DND-41 (cell line): ENCODE measurements around the gene YJEFN3.

Experiments
- ATAC-seq: fragments of 200-7000 bp; cut with Tn5 transposase; 3 replicates; pipeline ENCODE4 v1.9.1; 2021; ENCODE audit warnings: low read depth; ENCODE audit not compliant: insufficient read depth
- DNase-seq: peaks from one replicate; pipeline ENCODE4 v3.0.0-alpha.2; 2020
- H2AFZ ChIP-seq: 2 replicates; pipeline ENCODE4 v1.6.0; 2012; ENCODE audit warnings: low read depth, low read length
- H3K27ac ChIP-seq: 2 replicates; pipeline ENCODE4 v1.5.1; 2012; ENCODE audit warnings: low read length, inconsistent platforms
- H3K27me3 ChIP-seq: fragments of 200-600 bp; sonication (generic); 2 replicates; pipeline ENCODE4 v1.6.0; 2012; ENCODE audit warnings: low read length, mild to moderate bottlenecking, inconsistent platforms; ENCODE audit not compliant: insufficient read depth, poor library complexity
- H3K36me3 ChIP-seq: 2 replicates; pipeline ENCODE4 v1.5.1; 2012; ENCODE audit warnings: low read length, inconsistent platforms; ENCODE audit not compliant: insufficient read depth
- H3K4me1 ChIP-seq: 2 replicates; pipeline ENCODE4 v1.5.1; 2012; ENCODE audit warnings: mild to moderate bottlenecking, low read length; ENCODE audit not compliant: insufficient read depth
- H3K4me2 ChIP-seq: 2 replicates; pipeline ENCODE4 v1.6.0; 2012; ENCODE audit warnings: mild to moderate bottlenecking, moderate library complexity, low read length, inconsistent platforms; ENCODE audit not compliant: insufficient read depth
- H3K4me3 ChIP-seq, 2 experiments: fragments of 200-600 bp in 1 of 2; shearing (Covaris generic) in 1 of 2; 2 replicates each; pipeline ENCODE4 v1.5.1; 2012 to 2016; ENCODE audit warnings: inconsistent platforms in 2 of 2, low read length in 2 of 2, mild to moderate bottlenecking in 2 of 2, low read depth in 1 of 2, moderate library complexity in 1 of 2
- H3K79me2 ChIP-seq: 2 replicates; pipeline ENCODE4 v1.6.0; 2012; ENCODE audit warnings: low read length, inconsistent platforms; ENCODE audit not compliant: insufficient read depth
- H3K9ac ChIP-seq: 2 replicates; pipeline ENCODE4 v1.6.0; 2012; ENCODE audit warnings: low read depth, mild to moderate bottlenecking, inconsistent platforms, low read length, moderate library complexity
- H3K9me3 ChIP-seq: 2 replicates; pipeline ENCODE4 v1.5.1; 2012; ENCODE audit warnings: low read length, moderate library complexity, mild to moderate bottlenecking, inconsistent platforms; ENCODE audit not compliant: insufficient read depth, severe bottlenecking
- H4K20me1 ChIP-seq: 2 replicates; pipeline ENCODE4 v1.6.0; 2012; ENCODE audit warnings: low read length; ENCODE audit not compliant: insufficient read depth
- CTCF ChIP-seq: IDR thresholded peaks from 2 replicates; pipeline ENCODE4 v1.5.1; 2012; ENCODE audit warnings: borderline replicate concordance, low read length, moderate library complexity, mild to moderate bottlenecking; ENCODE audit not compliant: poor library complexity, severe bottlenecking; ENCODE audit errors: extremely low read depth
- EZH2 ChIP-seq: IDR thresholded peaks from 3 replicates; pipeline ENCODE4 v1.6.1; 2012; ENCODE audit warnings: borderline replicate concordance, low read depth, mild to moderate bottlenecking, moderate library complexity, low read length, inconsistent platforms; ENCODE audit not compliant: severe bottlenecking

Gene YJEFN3

GRCh38 chr19:19527674-19528625, 761 bp upstream of the YJEFN3 start:
- Histone ChIP-seq H4K20me1 (peaks cover 52% of the 10 kb centered on the region), H3K4me2 (no peak overlapping the region), H3K27me3 (no peaks in the 10 kb centered on the region), H3K4me3 (no peak overlapping the region), H3K9me3 (no peaks in the 10 kb centered on the region), H3K79me2 (peaks cover 30% of the 10 kb centered on the region), H2AFZ (no peak overlapping the region), H3K4me1 (peaks cover 10% of the 10 kb centered on the region), H3K9ac (no peak overlapping the region), H3K27ac (no peak overlapping the region), H3K36me3 (peaks cover 63% of the 10 kb centered on the region)
- ATAC-seq = no peak
- TF ChIP-seq CTCF = no peak
- no peak for DNase-seq

DNA sequence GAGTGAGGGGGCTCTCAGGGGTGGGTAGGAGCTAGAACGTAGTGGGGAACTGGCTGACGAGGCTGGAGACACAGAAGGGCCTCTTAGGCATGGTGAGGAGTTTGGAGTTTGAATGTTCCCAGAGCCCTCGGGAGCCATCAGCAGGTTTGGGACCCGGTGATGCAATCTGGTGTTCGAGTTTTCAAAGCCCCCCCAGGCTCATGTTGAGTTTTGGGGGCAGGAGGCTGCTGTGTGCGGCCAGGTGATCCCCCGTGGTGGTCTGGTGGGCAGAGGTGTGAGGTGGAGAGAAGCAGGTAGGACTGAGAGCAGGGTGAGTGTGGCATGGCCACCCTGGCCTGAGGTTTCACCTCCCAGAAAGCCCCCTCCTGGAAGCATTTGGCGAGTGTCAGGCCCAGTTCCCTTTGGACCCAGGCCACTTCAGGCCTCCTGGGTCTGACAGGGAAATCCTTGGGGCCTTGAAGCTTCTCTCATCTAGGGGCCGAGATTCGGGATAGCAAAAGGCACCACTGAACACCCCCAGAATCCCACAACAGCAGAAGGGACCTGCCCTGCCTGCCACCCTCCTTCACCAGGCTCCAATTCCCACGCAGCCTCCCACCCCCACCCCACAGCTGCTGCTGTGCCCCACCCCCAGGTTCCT, 1.2 kb downstream of the YJEFN3 start:
- ATAC-seq (no peak), DNase-seq (no peak)
- no peaks in the 10 kb centered on the region for H3K9me3 ChIP-seq
- H3K36me3 ChIP-seq = peaks cover 50% of the 10 kb centered on the region
- peaks cover 40% of the 10 kb centered on the region for H4K20me1 ChIP-seq
- peaks cover 11% of the 10 kb centered on the region for H3K79me2 ChIP-seq
- H3K4me2 ChIP-seq = no peak overlapping the region
- no peak overlapping the region for H2AFZ ChIP-seq
- no peak overlapping the region for H3K4me3 ChIP-seq
- H3K27me3 ChIP-seq = no peaks in the 10 kb centered on the region
- no peak overlapping the region for H3K9ac ChIP-seq
- H3K4me1 ChIP-seq = peaks cover 10% of the 10 kb centered on the region
- no peak for TF ChIP-seq EZH2
- no peak for TF ChIP-seq CTCF
- H3K27ac ChIP-seq = no peak overlapping the region

GRCh38 chr19:19530423-19530804, 1.7 kb downstream of the YJEFN3 start:
- Histone ChIP-seq H3K4me1 (peaks cover 8% of the 10 kb centered on the region), H3K4me3 (no peak overlapping the region), H3K36me3 (peaks cover 45% of the 10 kb centered on the region), H3K9me3 (no peaks in the 10 kb centered on the region), H3K27me3 (no peaks in the 10 kb centered on the region), H3K79me2 (peaks cover 5% of the 10 kb centered on the region), H3K4me2 (no peak overlapping the region), H2AFZ (no peak overlapping the region), H3K27ac (no peak overlapping the region; the same call in 1 of the 2 replicates), H4K20me1 (peaks cover 35% of the 10 kb centered on the region), H3K9ac (no peak overlapping the region)
- TF ChIP-seq EZH2 (no peak), CTCF (peak; percentile 40)
- DNase-seq (no peak), ATAC-seq (no peak)
